Measurements from ENCODE around the gene SLC25A27.

- no peak for TF ChIP-seq ARNTL (CRISPR knock-in tag; IDR thresholded peaks at IDR 0.05; ENCODE audit: borderline replicate concordance, low read depth)
- TF ChIP-seq TOX (CRISPR knock-in tag; IDR thresholded peaks at IDR 0.05; ENCODE audit: borderline replicate concordance): no peak
- no peak for TF ChIP-seq POU6F1 (CRISPR knock-in tag; IDR thresholded peaks at IDR 0.05; ENCODE audit: borderline replicate concordance, low read depth)
- TF ChIP-seq, protein P1, sequence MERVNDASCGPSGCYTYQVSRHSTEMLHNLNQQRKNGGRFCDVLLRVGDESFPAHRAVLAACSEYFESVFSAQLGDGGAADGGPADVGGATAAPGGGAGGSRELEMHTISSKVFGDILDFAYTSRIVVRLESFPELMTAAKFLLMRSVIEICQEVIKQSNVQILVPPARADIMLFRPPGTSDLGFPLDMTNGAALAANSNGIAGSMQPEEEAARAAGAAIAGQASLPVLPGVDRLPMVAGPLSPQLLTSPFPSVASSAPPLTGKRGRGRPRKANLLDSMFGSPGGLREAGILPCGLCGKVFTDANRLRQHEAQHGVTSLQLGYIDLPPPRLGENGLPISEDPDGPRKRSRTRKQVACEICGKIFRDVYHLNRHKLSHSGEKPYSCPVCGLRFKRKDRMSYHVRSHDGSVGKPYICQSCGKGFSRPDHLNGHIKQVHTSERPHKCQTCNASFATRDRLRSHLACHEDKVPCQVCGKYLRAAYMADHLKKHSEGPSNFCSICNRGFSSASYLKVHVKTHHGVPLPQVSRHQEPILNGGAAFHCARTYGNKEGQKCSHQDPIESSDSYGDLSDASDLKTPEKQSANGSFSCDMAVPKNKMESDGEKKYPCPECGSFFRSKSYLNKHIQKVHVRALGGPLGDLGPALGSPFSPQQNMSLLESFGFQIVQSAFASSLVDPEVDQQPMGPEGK (CRISPR knock-in tag; IDR thresholded peaks at IDR 0.05; ENCODE audit: borderline replicate concordance): no peak
- no peak for TF ChIP-seq ESRRG (CRISPR knock-in tag; IDR thresholded peaks at IDR 0.05)
- TF ChIP-seq ZNF70 (CRISPR knock-in tag; IDR thresholded peaks at IDR 0.05): no peak
- TF ChIP-seq ZNF565 (CRISPR knock-in tag; conservative IDR thresholded peaks at IDR 0.05; ENCODE audit: low read depth): no peak
- no peak for TF ChIP-seq BACH2 (CRISPR knock-in tag; IDR thresholded peaks at IDR 0.05; ENCODE audit: borderline replicate concordance)
- TF ChIP-seq SNAI2 (CRISPR knock-in tag; IDR thresholded peaks at IDR 0.05): no peak
These were observed 21.6 kb downstream of the SLC25A27 start for GRCh38 chr6:46674410-46674809.
